ENCODE data around the gene RLBP1.
A peak's percentile ranks its signal among the peaks of the same experiment; 100 is the strongest.

The RLBP1 gene

GRCh38 chr15:89205991-89206585, 15.3 kb downstream of the RLBP1 start:
- DNase-seq, result no peak

GRCh38 chr15:89203705-89204273, 17.6 kb downstream of the RLBP1 start:
- peak in 1 of 2 donors; percentile 16 for DNase-seq

GRCh38 chr15:89201465-89202005, 19.8 kb downstream of the RLBP1 start:
- DNase-seq, result no peak

GRCh38 chr15:89200182-89200581, 21.2 kb downstream of the RLBP1 start:
- DNase-seq, result no peak

GRCh38 chr15:89199746-89200145, 21.6 kb downstream of the RLBP1 start:
- DNase-seq, result no peak

GRCh38 chr15:89198934-89199333, 22.4 kb downstream of the RLBP1 start:
- no peak for DNase-seq

GRCh38 chr15:89198196-89198595, 23.2 kb downstream of the RLBP1 start:
- no peak for DNase-seq

- DNase-seq, result no peak
Measured at GRCh38 chr15:89197503-89197971, 23.8 kb downstream of the RLBP1 start.

- DNase-seq, result peak; percentile 55 to 56
Measured at GRCh38 chr15:89196994-89197393, 24.4 kb downstream of the RLBP1 start.

GRCh38 chr15:89196241-89196640, 25.1 kb downstream of the RLBP1 start:
- DNase-seq, result no peak

- no peak for DNase-seq
Measured at GRCh38 chr15:89195836-89196235, 25.5 kb downstream of the RLBP1 start.

- no peak for DNase-seq
Measured at GRCh38 chr15:89194608-89195007, 26.8 kb downstream of the RLBP1 start.

- DNase-seq, result no peak
Measured at GRCh38 chr15:89192766-89193165, 28.6 kb downstream of the RLBP1 start.

GRCh38 chr15:89192136-89192535, 29.2 kb downstream of the RLBP1 start:
- no peak for DNase-seq

GRCh38 chr15:89187986-89188514, 33.3 kb downstream of the RLBP1 start:
- no peak for DNase-seq

- DNase-seq, result no peak
Measured at GRCh38 chr15:89187301-89187985, 33.9 kb downstream of the RLBP1 start.

- no peak for DNase-seq
Measured at GRCh38 chr15:89186803-89187202, 34.6 kb downstream of the RLBP1 start.

- no peak for DNase-seq
Measured at GRCh38 chr15:89184886-89185526, 36.4 kb downstream of the RLBP1 start.

- no peak for DNase-seq
Measured at GRCh38 chr15:89184357-89184756, 37.0 kb downstream of the RLBP1 start.

GRCh38 chr15:89179966-89180875, 41.2 kb downstream of the RLBP1 start:
- DNase-seq, result peak in 1 of 2 donors; percentile 56

GRCh38 chr15:89178307-89178977, 42.9 kb downstream of the RLBP1 start:
- DNase-seq, result no peak
